GM19395 (cell line): Measurements from ENCODE around the gene CST7.

ENCODE experiments used
- ATAC-seq: cut with Tn5 transposase; IDR thresholded peaks from one replicate; pipeline ENCODE4 v1.9.1; 2021; ENCODE audit warnings: mild to moderate bottlenecking, moderate library complexity; ENCODE audit not compliant: unreplicated experiment

CST7 gene

GRCh38 chr20:24962510-24962909 is 13.4 kb downstream of the CST7 start:
- no peak for ATAC-seq

- ATAC-seq = no peak
Measured at GRCh38 chr20:24963672-24964505, 14.8 kb downstream of the CST7 start.

- no peak for ATAC-seq
Measured at GRCh38 chr20:24964506-24964840, 15.4 kb downstream of the CST7 start.

- no peak for ATAC-seq
Measured at GRCh38 chr20:24965065-24965919, 16.2 kb downstream of the CST7 start.

GRCh38 chr20:24966317-24967012 is 17.4 kb downstream of the CST7 start:
- no peak for ATAC-seq

GRCh38 chr20:24968278-24968800 is 19.3 kb downstream of the CST7 start:
- no peak for ATAC-seq

GRCh38 chr20:24969186-24970029 is 20.3 kb downstream of the CST7 start:
- no peak for ATAC-seq

- ATAC-seq = no peak
Measured at GRCh38 chr20:24970030-24970553, 21.0 kb downstream of the CST7 start.

- ATAC-seq = no peak
Measured at GRCh38 chr20:24970754-24971153, 21.7 kb downstream of the CST7 start.

GRCh38 chr20:24971376-24972101 is 22.5 kb downstream of the CST7 start:
- ATAC-seq = no peak

- ATAC-seq = no peak
Measured at GRCh38 chr20:24972341-24972740, 23.3 kb downstream of the CST7 start.

- ATAC-seq = no peak
Measured at GRCh38 chr20:24977336-24977735, 28.3 kb downstream of the CST7 start.

- no peak for ATAC-seq
Measured at GRCh38 chr20:24977797-24978196, 28.7 kb downstream of the CST7 start.

GRCh38 chr20:24978513-24978912 is 29.4 kb downstream of the CST7 start:
- ATAC-seq = no peak

- no peak for ATAC-seq
Measured at GRCh38 chr20:24979036-24979960, 30.2 kb downstream of the CST7 start.

GRCh38 chr20:24980291-24981053 is 31.4 kb downstream of the CST7 start:
- no peak for ATAC-seq

- no peak for ATAC-seq
Measured at GRCh38 chr20:24981282-24981681, 32.2 kb downstream of the CST7 start.

- no peak for ATAC-seq
Measured at GRCh38 chr20:24981790-24982189, 32.7 kb downstream of the CST7 start.
